Sigmoid colon (tissue), 4 donors: ENCODE results near the gene PCLO.

Experiments
- CTCF ChIP-seq, 4 experiments: fragments of 450-650 bp in 3 of 4; fragments of 200-600 bp in 1 of 4; IDR thresholded peaks; one replicate each; pipeline ENCODE4 v1.5.1; 2016 to 2019; ENCODE audit warnings: antibody characterized with exemption in 4 of 4, mild to moderate bottlenecking in 3 of 4, moderate library complexity in 2 of 4
- EP300 ChIP-seq, 4 donors: sonication (generic); formaldehyde crosslinking; IDR thresholded peaks; one replicate each; pipeline ENCODE4 v1.6.1; 2017; ENCODE audit warnings: antibody characterized with exemption in 4 of 4
- POLR2AphosphoS5 ChIP-seq, 4 donors: sonication (generic); formaldehyde crosslinking; IDR thresholded peaks; one replicate each; pipeline ENCODE4 v1.6.1; 2017; ENCODE audit warnings: antibody characterized with exemption in 4 of 4

- TF ChIP-seq CTCF (IDR thresholded peaks at IDR 0.05) (no peak), POLR2AphosphoS5 (IDR thresholded peaks at IDR 0.05) (no peak), EP300 (IDR thresholded peaks at IDR 0.05) (no peak)
Measured at GRCh38 chr7:83109352-83109751, 53.3 kb downstream of the PCLO start.
